ENCODE data around the gene MYO9A. TPM values are rescaled to one million over a fixed set of nuclear protein-coding genes. Genes with fewer than 3 reads are reported as not detected.

The MYO9A gene
- total RNA-seq, 1 experiment from 2014 or later: 21.4 TPM

DNA sequence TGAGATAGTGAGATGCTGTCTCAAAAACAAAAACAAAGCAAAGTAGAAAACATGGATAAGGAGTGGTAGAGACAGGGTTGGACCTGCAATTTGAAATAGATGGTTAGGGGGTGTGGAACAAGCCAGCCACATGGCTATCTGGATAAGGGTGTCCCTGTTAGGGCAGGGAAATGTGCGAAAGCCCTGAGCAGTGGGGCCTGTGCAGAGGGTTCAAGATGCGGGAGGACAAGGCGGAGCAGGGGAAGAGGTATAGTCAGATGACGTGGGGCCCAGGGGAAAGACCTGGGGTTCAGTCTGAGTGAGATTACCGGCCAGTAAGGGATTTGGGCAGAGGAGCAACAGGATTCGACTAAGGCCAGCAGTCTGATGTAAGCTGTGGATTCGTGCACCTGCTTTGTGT, 326.0 kb downstream of the MYO9A start:
- no peaks in the 10 kb centered on the region for H4K20me1 ChIP-seq (ENCODE audit: control insufficient read depth, insufficient read depth, insufficient read length)
- H2AK5ac ChIP-seq (ENCODE audit: insufficient read length, low read length): no peak overlapping the region
- no peaks in the 10 kb centered on the region for H3K27me3 ChIP-seq (ENCODE audit: insufficient read depth, low read length)
- H2BK15ac ChIP-seq (ENCODE audit: low read depth, low read length): no peak overlapping the region
- H2BK20ac ChIP-seq (ENCODE audit: low read depth, low read length, poor library complexity, severe bottlenecking): no peak overlapping the region
- H4K91ac ChIP-seq (ENCODE audit: insufficient read length, low read depth, low read length): no peak overlapping the region
- H3K14ac ChIP-seq (ENCODE audit: insufficient read depth, low read length): no peak overlapping the region
- Mint-ChIP-seq H3K9me3 (no peaks in the 10 kb centered on the region), H3K4me1 (no peaks in the 10 kb centered on the region), H3K27ac (no peak overlapping the region; a peak in 1 of 7 replicates), H3K4me3 (no peak overlapping the region), H3K36me3 (ENCODE audit: insufficient read depth in 1 of 3, low read depth in 3 of 3) (no peaks in the 10 kb centered on the region; a peak in 1 of 7 replicates), H3K27me3 (ENCODE audit: low read depth) (no peaks in the 10 kb centered on the region)
- no peak overlapping the region for H2BK120ac ChIP-seq (ENCODE audit: low read depth, low read length, poor library complexity, severe bottlenecking)
- no peaks in the 10 kb centered on the region for H3K23me2 ChIP-seq (ENCODE audit: insufficient read length, low read depth, low read length, poor library complexity, severe bottlenecking)
- no peak overlapping the region for H3K18ac ChIP-seq (ENCODE audit: insufficient read length, low read depth, low read length)
- H4K5ac ChIP-seq (ENCODE audit: insufficient read length, low read depth, low read length): no peak overlapping the region
- no peak overlapping the region for H3T11ph ChIP-seq (ENCODE audit: low read length)
- H3K79me1 ChIP-seq (ENCODE audit: insufficient read depth, low read depth, low read length, poor library complexity, severe bottlenecking): no peaks in the 10 kb centered on the region
- H3K9me3 ChIP-seq (ENCODE audit: control insufficient read depth, low read depth, low read length): no peaks in the 10 kb centered on the region
- no peak overlapping the region for H3K56ac ChIP-seq (ENCODE audit: insufficient read length, low read depth, low read length)
- H3K79me2 ChIP-seq (ENCODE audit: insufficient read depth, low read length): no peaks in the 10 kb centered on the region; the same call in 1 of the 2 replicates
- no peak overlapping the region for H3K4ac ChIP-seq (ENCODE audit: low read depth, low read length)
- H3K4me1 ChIP-seq (ENCODE audit: insufficient read depth, low read length): no peaks in the 10 kb centered on the region
- H3K4me2 ChIP-seq (ENCODE audit: insufficient read depth, insufficient read length, low read length): no peak overlapping the region
- no peak overlapping the region for H2BK12ac ChIP-seq (ENCODE audit: insufficient read length, low read depth, low read length)
- DNase-seq: no peak
- no peak overlapping the region for H4K8ac ChIP-seq (replicated peaks; ENCODE audit: insufficient read length, low read depth, low read length)
- H2AFZ ChIP-seq (ENCODE audit: low read length): no peak overlapping the region
- TF ChIP-seq, protein P1, sequence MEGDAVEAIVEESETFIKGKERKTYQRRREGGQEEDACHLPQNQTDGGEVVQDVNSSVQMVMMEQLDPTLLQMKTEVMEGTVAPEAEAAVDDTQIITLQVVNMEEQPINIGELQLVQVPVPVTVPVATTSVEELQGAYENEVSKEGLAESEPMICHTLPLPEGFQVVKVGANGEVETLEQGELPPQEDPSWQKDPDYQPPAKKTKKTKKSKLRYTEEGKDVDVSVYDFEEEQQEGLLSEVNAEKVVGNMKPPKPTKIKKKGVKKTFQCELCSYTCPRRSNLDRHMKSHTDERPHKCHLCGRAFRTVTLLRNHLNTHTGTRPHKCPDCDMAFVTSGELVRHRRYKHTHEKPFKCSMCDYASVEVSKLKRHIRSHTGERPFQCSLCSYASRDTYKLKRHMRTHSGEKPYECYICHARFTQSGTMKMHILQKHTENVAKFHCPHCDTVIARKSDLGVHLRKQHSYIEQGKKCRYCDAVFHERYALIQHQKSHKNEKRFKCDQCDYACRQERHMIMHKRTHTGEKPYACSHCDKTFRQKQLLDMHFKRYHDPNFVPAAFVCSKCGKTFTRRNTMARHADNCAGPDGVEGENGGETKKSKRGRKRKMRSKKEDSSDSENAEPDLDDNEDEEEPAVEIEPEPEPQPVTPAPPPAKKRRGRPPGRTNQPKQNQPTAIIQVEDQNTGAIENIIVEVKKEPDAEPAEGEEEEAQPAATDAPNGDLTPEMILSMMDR (conservative IDR thresholded peaks at IDR 0.05): no peak
- H3K23ac ChIP-seq (ENCODE audit: insufficient read length, low read depth, low read length): no peak overlapping the region
- no peak overlapping the region for H2BK5ac ChIP-seq (ENCODE audit: insufficient read length, low read length)
- WGBS (ENCODE audit: extremely low coverage, insufficient read length, low lambda C conversion rate): no CpG with 5 or more reads among the region's 7 CpGs
- H3K27ac ChIP-seq (ENCODE audit: insufficient read length, low read depth, low read length): no peak overlapping the region
- no peak overlapping the region for H3K9ac ChIP-seq (ENCODE audit: extremely low read depth, insufficient read length, low read length)
